GM23338 (cell line): Measurements from ENCODE around the gene GHRH.

Experiments used
- CREB1 ChIP-seq: fragments of 250-450 bp; sonication (Bioruptor Pico); IDR thresholded peaks from 2 replicates; pipeline ENCODE4 v1.5.0; 2020; ENCODE audit warnings: low read depth, mild to moderate bottlenecking, moderate library complexity
- CTCF ChIP-seq, 2 experiments: fragments of 200-600 bp in 1 of 2; sonication (generic) in 1 of 2; conservative IDR thresholded peaks; 2 replicates each; pipeline versions ENCODE4 v1.5.1 to v1.6.1; 2016 to 2017; ENCODE audit warnings: antibody characterized with exemption in 2 of 2, low read depth in 2 of 2, mild to moderate bottlenecking in 2 of 2, moderate library complexity in 1 of 2
- ETS1 ChIP-seq: IDR thresholded peaks from 2 replicates; pipeline ENCODE4 v1.6.1; 2016; ENCODE audit warnings: antibody characterized with exemption
- POLR2AphosphoS5 ChIP-seq: IDR thresholded peaks from 2 replicates; pipeline ENCODE4 v1.6.1; 2016; ENCODE audit warnings: antibody characterized with exemption, low read depth
- STAT1 ChIP-seq: IDR thresholded peaks from one replicate; pipeline ENCODE4 v1.6.1; 2016; ENCODE audit warnings: antibody characterized with exemption; ENCODE audit not compliant: unreplicated experiment

- TF ChIP-seq STAT1 (no peak), CTCF (conservative IDR thresholded peaks at IDR 0.05; ENCODE audit: low read depth in 2 of 2) (no peak), POLR2AphosphoS5 (no peak), ETS1 (no peak), CREB1 (no peak)
Observed at GRCh38 chr20:37223053-37223452, 38.6 kb downstream of the GHRH start.
